Esophagus muscularis mucosa (tissue), 4 donors: ENCODE results near the gene RELA. TPM values are rescaled to one million over a fixed set of nuclear protein-coding genes. Genes with fewer than 3 reads are reported as not detected.

Experiments
- DNase-seq: peaks from one replicate; pipeline ENCODE4 v3.0.0-alpha.2; 2017; ENCODE audit errors: extremely low spot score
- H3K27ac ChIP-seq, 4 donors: fragments of 200-600 bp; sonication (generic); replicated peaks in 1 of 4; 1 replicate in 3 of 4; 2 replicates in 1 of 4; pipeline ENCODE4 v1.5.1; 2016 to 2019; ENCODE audit warnings: mild to moderate bottlenecking in 1 of 4
- H3K27me3 ChIP-seq, 4 donors: fragments of 200-600 bp; sonication (generic); one replicate each; pipeline versions ENCODE4 v1.5.1 to v1.6.0; 2016 to 2019
- H3K36me3 ChIP-seq, 4 donors: fragments of 200-600 bp; sonication (generic); one replicate each; pipeline ENCODE4 v1.5.1; 2016 to 2019
- H3K4me1 ChIP-seq, 4 donors: fragments of 200-600 bp; sonication (generic); one replicate each; pipeline ENCODE4 v1.5.1; 2016 to 2019
- H3K4me3 ChIP-seq, 4 donors: fragments of 200-600 bp; sonication (generic); 1 replicate in 2 of 4; 2 replicates in 2 of 4; pipeline ENCODE4 v1.5.1; 2016 to 2019; ENCODE audit warnings: mild to moderate bottlenecking in 4 of 4, moderate library complexity in 1 of 4
- H3K9me3 ChIP-seq, 4 donors: fragments of 200-600 bp; sonication (generic); 1 replicate in 3 of 4; 2 replicates in 1 of 4; pipeline ENCODE4 v1.5.1; 2016 to 2019
- EP300 ChIP-seq: sonication (generic); formaldehyde crosslinking; IDR thresholded peaks from one replicate; pipeline ENCODE4 v1.6.1; 2017; ENCODE audit warnings: antibody characterized with exemption
- POLR2A ChIP-seq: fragments of 450-650 bp; IDR thresholded peaks from one replicate; pipeline ENCODE4 v1.6.1; 2017; ENCODE audit warnings: antibody characterized with exemption, moderate library complexity, mild to moderate bottlenecking, low read depth
- POLR2AphosphoS5 ChIP-seq, 2 donors: sonication (generic); formaldehyde crosslinking; IDR thresholded peaks; one replicate each; pipeline ENCODE4 v1.6.1; 2017; ENCODE audit warnings: antibody characterized with exemption in 2 of 2
- WGBS: methylation state at CpG from one replicate; pipeline ENCODE4 v1.1.5; 2018; 5-methylcytosine and 5-hydroxymethylcytosine counted together
- intact Hi-C: fragments of 100-400 bp; cut with DNase I; formaldehyde crosslinking; loops from one replicate; pipeline ENCODE4 v1.15.1; 2023
- total RNA-seq, 4 donors: library from RNA; depleted of rRNA; stranded (reverse); fragments of >200 nt; gene quantifications; one replicate each; pipeline versions ENCODE4 v1.1.0 to v1.2.1, GENCODE V29; 2016
- TF ChIP-seq, protein P1 (sequence below), 3 experiments: fragments of 200-600 bp in 2 of 3; fragments of 450-650 bp in 1 of 3; sonication (generic) in 2 of 3; IDR thresholded peaks; one replicate each; pipeline ENCODE4 v1.5.1; 2017 to 2019; ENCODE audit warnings: antibody characterized with exemption in 3 of 3, mild to moderate bottlenecking in 2 of 3, moderate library complexity in 1 of 3

Gene RELA
- total RNA-seq, 4 donors from 2014 or later = 51.5 to 84.6 (median 82.1) TPM

DNA sequence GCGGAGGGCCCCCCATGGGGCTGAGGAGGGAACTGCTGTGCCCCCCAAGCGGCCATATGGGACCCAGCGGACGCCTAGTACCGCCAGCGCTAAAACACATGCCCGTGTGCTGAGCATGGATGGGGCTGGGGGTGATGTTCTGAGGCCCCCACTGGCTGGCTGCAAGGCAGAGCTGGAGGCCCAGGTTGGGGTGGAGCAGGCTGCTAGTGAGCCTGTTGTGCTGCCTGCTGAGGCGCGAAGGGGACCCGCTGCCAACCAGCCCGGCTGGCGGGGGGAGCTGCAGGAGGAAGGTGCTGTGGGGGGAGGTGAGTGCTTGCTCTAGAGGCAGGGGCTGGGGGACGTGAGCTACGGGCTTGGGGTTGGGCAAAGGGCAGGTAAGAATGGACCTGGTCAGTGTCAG, 44.0 kb downstream of the RELA start:
- intact Hi-C loops = no loop called here
- TF ChIP-seq POLR2A (no peak), POLR2AphosphoS5 (IDR thresholded peaks at IDR 0.05) (no peak), EP300 (no peak)
- TF ChIP-seq, protein P1, sequence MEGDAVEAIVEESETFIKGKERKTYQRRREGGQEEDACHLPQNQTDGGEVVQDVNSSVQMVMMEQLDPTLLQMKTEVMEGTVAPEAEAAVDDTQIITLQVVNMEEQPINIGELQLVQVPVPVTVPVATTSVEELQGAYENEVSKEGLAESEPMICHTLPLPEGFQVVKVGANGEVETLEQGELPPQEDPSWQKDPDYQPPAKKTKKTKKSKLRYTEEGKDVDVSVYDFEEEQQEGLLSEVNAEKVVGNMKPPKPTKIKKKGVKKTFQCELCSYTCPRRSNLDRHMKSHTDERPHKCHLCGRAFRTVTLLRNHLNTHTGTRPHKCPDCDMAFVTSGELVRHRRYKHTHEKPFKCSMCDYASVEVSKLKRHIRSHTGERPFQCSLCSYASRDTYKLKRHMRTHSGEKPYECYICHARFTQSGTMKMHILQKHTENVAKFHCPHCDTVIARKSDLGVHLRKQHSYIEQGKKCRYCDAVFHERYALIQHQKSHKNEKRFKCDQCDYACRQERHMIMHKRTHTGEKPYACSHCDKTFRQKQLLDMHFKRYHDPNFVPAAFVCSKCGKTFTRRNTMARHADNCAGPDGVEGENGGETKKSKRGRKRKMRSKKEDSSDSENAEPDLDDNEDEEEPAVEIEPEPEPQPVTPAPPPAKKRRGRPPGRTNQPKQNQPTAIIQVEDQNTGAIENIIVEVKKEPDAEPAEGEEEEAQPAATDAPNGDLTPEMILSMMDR (IDR thresholded peaks at IDR 0.05) = no peak
- whole genome bisulfite sequencing = 94% methylated on average over 7 of the region's 14 CpGs
- no peak for DNase-seq
- no peak overlapping the region for H3K27ac ChIP-seq
- no peaks in the 10 kb centered on the region for H3K27me3 ChIP-seq
- no peak overlapping the region for H3K4me3 ChIP-seq
- peaks cover 14 to 26% (median 21%) of the 10 kb centered on the region in 4 donors for H3K4me1 ChIP-seq
- no peaks in the 10 kb centered on the region for H3K9me3 ChIP-seq
- H3K36me3 ChIP-seq = peaks cover 31 to 69% (median 67%) of the 10 kb centered on the region in 4 donors

DNA sequence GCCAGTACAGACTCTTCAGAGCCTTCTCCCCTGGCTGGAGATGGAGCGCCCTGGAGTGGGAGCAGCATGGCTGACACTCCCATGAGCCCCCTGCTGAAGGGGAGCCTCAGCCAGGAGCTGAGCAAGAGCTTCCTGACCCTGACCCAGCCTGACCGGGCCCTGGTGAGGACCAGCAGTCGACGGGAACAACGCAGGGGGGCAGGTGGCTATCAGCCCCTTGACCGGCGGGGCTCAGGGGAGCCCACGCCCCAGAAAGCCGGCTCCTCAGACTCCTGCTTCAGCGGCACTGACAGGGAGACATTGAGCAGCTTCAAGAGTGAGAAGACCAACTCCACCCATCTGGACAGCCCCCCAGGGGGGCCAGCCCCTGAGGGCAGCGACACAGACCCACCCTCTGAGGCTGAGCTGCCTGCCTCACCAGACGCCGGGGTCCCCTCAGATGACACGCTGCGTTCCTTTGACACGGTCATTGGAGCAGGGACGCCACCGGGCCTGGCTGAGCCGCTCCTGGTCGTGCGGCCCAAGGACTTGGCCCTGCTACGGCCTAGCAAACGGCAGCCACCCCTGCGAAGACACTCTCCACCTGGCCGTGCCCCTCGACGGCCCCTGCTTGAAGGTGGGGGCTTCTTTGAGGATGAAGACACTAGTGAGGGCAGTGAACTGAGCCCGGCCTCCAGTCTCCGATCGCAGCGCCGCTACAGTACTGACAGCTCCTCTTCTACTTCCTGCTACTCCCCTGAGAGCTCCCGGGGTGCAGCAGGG, 44.5 kb downstream of the RELA start:
- 86% methylated on average over 5 of the region's 33 CpGs for WGBS
- Histone ChIP-seq H3K27me3 (no peaks in the 10 kb centered on the region), H3K27ac (no peak overlapping the region), H3K4me3 (no peak overlapping the region), H3K4me1 (peaks cover 16 to 32% (median 27%) of the 10 kb centered on the region in 4 donors), H3K36me3 (peaks cover 31 to 63% (median 61%) of the 10 kb centered on the region in 4 donors), H3K9me3 (no peaks in the 10 kb centered on the region)
- TF ChIP-seq EP300 (no peak), POLR2A (no peak), POLR2AphosphoS5 (IDR thresholded peaks at IDR 0.05) (no peak)
- TF ChIP-seq, protein P1 (IDR thresholded peaks at IDR 0.05) = no peak
- no peak for DNase-seq
- intact Hi-C loops = no loop called here

DNA sequence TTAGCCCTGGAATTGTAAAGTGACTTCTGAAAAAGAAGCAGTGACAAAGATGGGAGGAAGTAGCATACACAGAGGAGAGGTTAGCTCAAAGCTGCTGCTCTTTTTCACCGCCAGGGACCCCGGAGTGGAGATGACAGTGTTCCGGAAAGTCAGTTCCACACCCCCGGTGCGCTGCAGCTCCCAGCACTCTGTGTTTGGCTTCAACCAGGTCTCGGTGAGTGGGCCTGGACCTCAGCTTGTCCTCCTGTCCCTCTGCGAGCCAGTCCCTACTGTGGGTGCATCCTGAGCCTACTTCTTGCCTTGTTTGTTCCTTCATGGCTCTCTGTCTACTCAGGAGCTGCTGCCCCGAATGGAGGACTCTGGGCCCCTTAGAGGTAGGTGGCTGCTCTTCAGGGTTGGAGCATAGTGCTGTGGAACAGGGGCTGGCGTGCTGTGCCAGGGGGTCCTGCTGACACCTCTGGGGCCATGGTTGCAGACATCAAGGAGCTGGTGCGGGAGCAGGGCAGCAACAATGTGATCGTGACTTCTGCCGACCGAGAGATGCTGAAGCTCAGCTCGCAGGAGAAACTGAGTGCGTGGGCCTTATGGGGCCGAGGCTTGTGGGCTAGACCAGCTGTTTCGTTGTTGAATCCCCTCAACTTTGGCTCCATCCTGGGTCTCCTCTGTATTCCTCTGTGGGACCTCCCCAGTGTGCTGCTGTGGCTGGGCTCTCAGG, 45.4 kb downstream of the RELA start:
- peak overlapping the region in 3 of 4 donors; percentile 72 to 96 (median 82) for H3K4me3 ChIP-seq
- H3K27me3 ChIP-seq = no peaks in the 10 kb centered on the region
- H3K4me1 ChIP-seq = peaks cover 24 to 41% (median 36%) of the 10 kb centered on the region in 4 donors
- no peak overlapping the region for H3K27ac ChIP-seq
- peaks cover 29 to 63% (median 59%) of the 10 kb centered on the region in 4 donors for H3K36me3 ChIP-seq
- H3K9me3 ChIP-seq = no peaks in the 10 kb centered on the region
- intact Hi-C loops = no loop called here
- DNase-seq = no peak
- no peak for TF ChIP-seq POLR2A
- no peak for TF ChIP-seq EP300
- TF ChIP-seq, protein P1 (IDR thresholded peaks at IDR 0.05) = no peak
- TF ChIP-seq POLR2AphosphoS5 (IDR thresholded peaks at IDR 0.05) = no peak
- WGBS = 93% methylated on average over 11 of the region's 17 CpGs

DNA sequence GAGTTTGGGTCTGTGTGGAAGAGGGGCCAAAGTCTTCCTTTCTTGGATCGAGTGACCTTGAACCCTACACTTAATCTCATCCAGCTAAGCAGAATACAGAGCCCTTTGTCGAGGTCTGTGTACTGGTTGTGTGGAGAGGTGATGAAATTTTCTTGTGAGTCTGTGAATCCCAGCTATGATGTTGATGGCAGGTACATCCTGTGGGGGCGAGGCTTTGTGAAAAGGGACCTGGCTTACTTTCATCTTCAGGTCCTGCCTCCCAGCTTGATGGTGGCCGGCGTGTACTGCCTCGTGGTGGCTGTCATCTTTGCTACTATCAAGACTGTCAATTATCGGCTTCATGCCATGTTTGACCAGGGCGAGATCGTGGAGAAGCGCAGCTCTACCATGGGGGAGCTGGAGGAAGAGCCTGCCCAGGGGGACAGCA, 46.1 kb downstream of the RELA start:
- Histone ChIP-seq H3K27me3 (no peaks in the 10 kb centered on the region), H3K4me3 (peak overlapping the region; percentile 72 to 96 (median 82)), H3K9me3 (no peaks in the 10 kb centered on the region), H3K4me1 (peaks cover 31 to 48% (median 43%) of the 10 kb centered on the region in 4 donors), H3K27ac (peak overlapping the region; percentile 87 to 97 (median 94)), H3K36me3 (peaks cover 26 to 63% (median 59%) of the 10 kb centered on the region in 4 donors)
- intact Hi-C loops = no loop called here
- TF ChIP-seq POLR2A (no peak), EP300 (no peak), POLR2AphosphoS5 (IDR thresholded peaks at IDR 0.05) (no peak)
- TF ChIP-seq, protein P1 (IDR thresholded peaks at IDR 0.05) = no peak
- WGBS = 63% methylated on average over 7 of the region's 10 CpGs
- no peak for DNase-seq
